Neural crest cell (in vitro differentiated cells): ENCODE results near the gene SLC15A1. TPM values are rescaled to one million over a fixed set of nuclear protein-coding genes. Genes with fewer than 3 reads are reported as not detected.

ENCODE experiments used
- DNase-seq: peaks from one replicate; pipeline ENCODE4 v3.0.0; 2021; ENCODE audit warnings: low read depth, mixed read lengths, low spot score
- H3K27ac Mint-ChIP-seq: one replicate; pipeline ENCODE4 v1.8.0; 2021; ENCODE audit warnings: mild to moderate bottlenecking, mixed read lengths; ENCODE audit not compliant: unreplicated experiment
- H3K27me3 Mint-ChIP-seq: 2 replicates; pipeline ENCODE4 v1.8.0; 2021; ENCODE audit warnings: low read depth, mild to moderate bottlenecking, mixed read lengths
- H3K36me3 Mint-ChIP-seq: 2 replicates; pipeline ENCODE4 v1.8.0; 2021; ENCODE audit warnings: low read depth, mild to moderate bottlenecking, mixed read lengths
- H3K4me1 Mint-ChIP-seq: 2 replicates; pipeline ENCODE4 v1.8.0; 2021; ENCODE audit warnings: mixed read lengths
- H3K4me3 Mint-ChIP-seq: one replicate; pipeline ENCODE4 v1.8.0; 2021; ENCODE audit warnings: mild to moderate bottlenecking, mixed read lengths
- H3K9me3 Mint-ChIP-seq: 2 replicates; pipeline ENCODE4 v1.8.0; 2021; ENCODE audit warnings: mixed read lengths
- CTCF ChIP-seq: fragments of 200-600 bp; sonication (generic); conservative IDR thresholded peaks from 2 replicates; pipeline ENCODE4 v1.5.0; 2021; ENCODE audit warnings: antibody characterized with exemption, mild to moderate bottlenecking
- total RNA-seq: library from RNA; stranded (reverse); gene quantifications from 2 replicates; pipeline ENCODE4 v1.2.1, GENCODE V29; 2021

Gene SLC15A1
- total RNA-seq, 1 donor from 2014 or later: not detected

GRCh38 chr13:98672947-98673613 lies 79.4 kb downstream of the SLC15A1 start:
- H3K36me3 Mint-ChIP-seq: no peaks in the 10 kb centered on the region
- no peaks in the 10 kb centered on the region for H3K9me3 Mint-ChIP-seq
- peak; percentile 49 for DNase-seq
- H3K27me3 Mint-ChIP-seq: no peaks in the 10 kb centered on the region
- peak overlapping the region; percentile 60 for H3K27ac Mint-ChIP-seq
- TF ChIP-seq CTCF: peak; percentile 96
- no peak overlapping the region for H3K4me3 Mint-ChIP-seq
- peaks cover 36% of the 10 kb centered on the region for H3K4me1 Mint-ChIP-seq

- no peak overlapping the region for H3K27ac Mint-ChIP-seq
- peaks cover 3% of the 10 kb centered on the region for H3K9me3 Mint-ChIP-seq
- H3K27me3 Mint-ChIP-seq: peaks cover 2% of the 10 kb centered on the region
- no peak overlapping the region for H3K4me3 Mint-ChIP-seq
- peaks cover 7% of the 10 kb centered on the region for H3K4me1 Mint-ChIP-seq
- no peak for DNase-seq
- H3K36me3 Mint-ChIP-seq: no peaks in the 10 kb centered on the region
- TF ChIP-seq CTCF: no peak
Measured at GRCh38 chr13:98668155-98668554, 84.3 kb downstream of the SLC15A1 start.

GRCh38 chr13:98665638-98665995 lies 86.9 kb downstream of the SLC15A1 start:
- no peaks in the 10 kb centered on the region for H3K36me3 Mint-ChIP-seq

GRCh38 chr13:98664924-98665637 lies 87.4 kb downstream of the SLC15A1 start:
- H3K36me3 Mint-ChIP-seq: no peaks in the 10 kb centered on the region
- H3K4me1 Mint-ChIP-seq: no peaks in the 10 kb centered on the region
- TF ChIP-seq CTCF: no peak
- DNase-seq: no peak
- H3K27me3 Mint-ChIP-seq: peaks cover 2% of the 10 kb centered on the region
- peaks cover 3% of the 10 kb centered on the region for H3K9me3 Mint-ChIP-seq
- H3K4me3 Mint-ChIP-seq: no peak overlapping the region
- H3K27ac Mint-ChIP-seq: no peak overlapping the region

More at GRCh38 chr13:98665638-98665995, 86.9 kb downstream of the SLC15A1 start:
- Mint-ChIP-seq H3K4me1 (no peaks in the 10 kb centered on the region), H3K9me3 (peaks cover 3% of the 10 kb centered on the region), H3K4me3 (no peak overlapping the region), H3K27ac (no peak overlapping the region), H3K27me3 (peaks cover 2% of the 10 kb centered on the region)
- TF ChIP-seq CTCF: no peak
- DNase-seq: no peak

GRCh38 chr13:98664510-98664909 lies 88.0 kb downstream of the SLC15A1 start:
- no peak for TF ChIP-seq CTCF
- DNase-seq: no peak
- H3K9me3 Mint-ChIP-seq: peaks cover 3% of the 10 kb centered on the region
- H3K27me3 Mint-ChIP-seq: peaks cover 2% of the 10 kb centered on the region
- no peak overlapping the region for H3K4me3 Mint-ChIP-seq
- no peaks in the 10 kb centered on the region for H3K36me3 Mint-ChIP-seq
- no peaks in the 10 kb centered on the region for H3K4me1 Mint-ChIP-seq
- no peak overlapping the region for H3K27ac Mint-ChIP-seq
